Spinal cord (tissue), 10 donors: Measurements from ENCODE around the gene HCCS. TPM values are rescaled to one million over a fixed set of nuclear protein-coding genes. Genes with fewer than 3 reads are reported as not detected.
"Not testable (repeated sequence)": the region's sequence is repeated elsewhere in the genome, so short reads cannot be mapped to it uniquely, and the experiment has no call there.

ENCODE experiments used
- DNase-seq, 6 donors: peaks; one replicate each; pipeline versions ENCODE4 v3.0.0 to v3.0.0-alpha.2; 2013 to 2015; ENCODE audit warnings: low spot score in 6 of 6, low read depth in 4 of 6
- H3K27ac ChIP-seq: one replicate; pipeline ENCODE4 v1.5.1; 2013; ENCODE audit warnings: low read depth, low read length, control low read depth
- H3K27me3 ChIP-seq: one replicate; pipeline ENCODE4 v1.6.1; 2013; ENCODE audit warnings: low read length; ENCODE audit not compliant: control insufficient read depth, insufficient read depth
- H3K36me3 ChIP-seq: one replicate; pipeline ENCODE4 v1.6.1; 2013; ENCODE audit warnings: low read length; ENCODE audit not compliant: control insufficient read depth, insufficient read depth
- H3K4me1 ChIP-seq: one replicate; pipeline ENCODE4 v1.6.1; 2013; ENCODE audit warnings: low read length; ENCODE audit not compliant: control insufficient read depth, insufficient read depth
- H3K4me3 ChIP-seq: one replicate; pipeline ENCODE4 v1.5.1; 2013; ENCODE audit warnings: low read depth, low read length, control low read depth
- H3K9me3 ChIP-seq: one replicate; pipeline ENCODE4 v1.6.1; 2013; ENCODE audit warnings: low read length; ENCODE audit not compliant: control insufficient read depth, insufficient read depth
- WGBS: methylation state at CpG from one replicate; pipeline ENCODE4 v1.1.5; 2013; ENCODE audit warnings: missing lambda C conversion rate; ENCODE audit not compliant: insufficient coverage; 5-methylcytosine and 5-hydroxymethylcytosine counted together
- polyA plus RNA-seq, 2 donors: library from polyadenylated mRNA; unstranded; fragments of 120-200 nt; gene quantifications; one replicate each; pipeline ENCODE4 v1.2.1, GENCODE V29; 2013; ENCODE audit not compliant: insufficient read length in 2 of 2
- total RNA-seq, 2 donors: library from RNA; depleted of rRNA in 1 of 2; stranded (reverse); fragments of 120-200 nt in 1 of 2; fragments of >200 nt in 1 of 2; gene quantifications; one replicate each; pipeline versions ENCODE4 v1.2.3 to v1.2.4, GENCODE V29; 2013 to 2014
- donor health status: healthy.

HCCS gene
- total and polyA plus RNA-seq, 4 donors = 14.3 to 19.2 (median 16.2) TPM

DNA sequence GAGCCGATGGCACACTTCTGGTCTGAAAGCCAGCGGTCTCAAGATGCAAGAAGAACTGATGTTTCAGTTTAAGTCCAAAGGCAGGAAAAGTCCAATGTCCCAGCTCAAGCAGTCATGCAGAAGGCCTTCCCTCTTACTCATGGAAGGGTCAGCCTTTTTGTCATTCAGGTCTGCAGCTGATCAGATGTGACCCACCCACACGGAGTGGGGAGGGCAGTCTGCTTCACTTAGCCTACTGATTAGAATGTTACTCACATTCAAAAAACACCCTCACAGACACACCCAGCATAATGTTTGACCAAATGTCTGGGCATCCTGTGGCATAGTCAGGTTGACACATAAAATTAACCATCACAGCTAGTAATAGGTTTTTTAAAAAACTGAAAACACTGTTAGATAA is 6.6 kb downstream of the HCCS start:
- Histone ChIP-seq H3K27me3 (peaks cover 3% of the 10 kb centered on the region), H3K4me3 (no peak overlapping the region), H3K9me3 (no peaks in the 10 kb centered on the region), H3K36me3 (peaks cover 12% of the 10 kb centered on the region), H3K4me1 (no peaks in the 10 kb centered on the region), H3K27ac (no peak overlapping the region)
- 63% methylated on average over 3 of the region's 3 CpGs for WGBS
- DNase-seq = no peak

DNA sequence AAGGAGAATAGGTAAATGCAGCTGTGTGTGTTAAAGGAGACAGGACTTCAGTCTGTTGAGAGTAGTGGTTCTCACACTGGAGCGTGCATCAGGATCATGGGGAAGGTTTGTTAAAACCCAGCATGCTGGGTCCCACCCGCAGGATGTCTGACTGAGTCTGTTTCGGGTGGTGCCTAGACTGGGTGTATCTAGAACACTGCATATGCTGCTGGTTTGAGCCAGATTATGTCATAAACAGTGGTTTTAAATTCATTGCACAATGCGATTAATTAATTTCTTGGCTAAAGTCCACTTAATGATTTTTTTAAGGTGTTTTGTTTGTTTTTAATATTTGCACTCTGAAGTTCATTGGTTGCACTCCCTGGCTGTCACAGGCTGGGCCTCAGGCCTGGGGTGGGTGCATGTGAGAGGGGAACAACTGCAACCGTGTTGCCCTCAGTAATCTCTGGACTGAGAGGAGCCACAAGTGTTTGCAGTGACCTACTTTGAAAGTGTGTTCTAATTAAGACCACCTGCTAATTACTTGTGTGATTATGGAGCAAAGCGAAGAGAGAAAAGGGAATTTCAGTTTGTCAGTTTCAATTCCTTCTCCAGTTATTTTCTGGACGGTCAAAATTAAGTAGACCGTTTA is 8.3 kb downstream of the HCCS start:
- peaks cover 12% of the 10 kb centered on the region for H3K36me3 ChIP-seq
- no peak overlapping the region for H3K27ac ChIP-seq
- DNase-seq = no peak
- H3K9me3 ChIP-seq = no peaks in the 10 kb centered on the region
- WGBS = 79% methylated on average over 6 of the region's 8 CpGs
- no peaks in the 10 kb centered on the region for H3K27me3 ChIP-seq
- H3K4me1 ChIP-seq = no peaks in the 10 kb centered on the region
- no peak overlapping the region for H3K4me3 ChIP-seq

DNA sequence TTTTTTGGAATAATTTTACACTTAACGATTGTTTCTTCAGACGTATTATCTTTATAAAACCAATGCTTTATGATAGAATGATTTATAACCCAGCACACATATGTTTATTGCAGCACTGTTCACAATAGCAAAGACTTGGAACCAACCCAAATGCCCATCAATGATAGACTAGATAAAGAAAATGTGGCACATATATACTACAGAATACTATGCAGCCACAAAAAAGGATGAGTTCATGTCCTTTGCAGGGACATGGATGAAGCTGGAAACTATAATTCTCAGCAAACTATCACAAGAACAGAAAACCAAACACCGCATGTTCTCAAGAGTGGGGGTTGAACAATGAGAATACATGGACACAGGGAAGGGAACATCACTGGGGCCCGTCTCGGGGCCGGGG is 12.0 kb downstream of the HCCS start:
- not testable (repeated sequence) for H3K36me3 ChIP-seq, H3K4me3 ChIP-seq, H3K27me3 ChIP-seq, H3K4me1 ChIP-seq, H3K9me3 ChIP-seq, DNase-seq, H3K27ac ChIP-seq
- no CpG with 5 or more reads among the region's 6 CpGs for WGBS

DNA sequence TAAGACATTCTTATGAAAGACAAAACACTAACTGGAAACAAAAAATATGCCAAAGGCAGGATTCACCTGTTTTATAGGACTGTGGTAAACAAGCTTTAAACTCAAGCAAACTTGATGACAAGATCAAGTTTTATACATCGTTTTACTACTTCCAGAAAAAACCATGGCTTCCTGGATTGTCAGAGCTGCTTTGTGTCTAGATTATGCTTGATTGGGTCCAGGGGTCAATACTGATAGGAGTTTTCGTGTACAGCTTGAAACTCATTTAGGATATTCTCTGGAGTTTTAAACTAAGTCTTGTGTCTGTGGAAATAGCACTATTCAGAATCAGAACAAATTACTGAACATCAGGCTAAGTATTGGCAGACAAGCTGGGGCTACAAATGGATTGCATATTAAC is 13.0 kb downstream of the HCCS start:
- no CpG with 5 or more reads among the region's 2 CpGs for WGBS
- peaks cover 5% of the 10 kb centered on the region for H3K36me3 ChIP-seq
- DNase-seq = no peak
- no peak overlapping the region for H3K4me3 ChIP-seq
- no peaks in the 10 kb centered on the region for H3K27me3 ChIP-seq
- no peak overlapping the region for H3K27ac ChIP-seq
- no peaks in the 10 kb centered on the region for H3K4me1 ChIP-seq
- peaks cover 1% of the 10 kb centered on the region for H3K9me3 ChIP-seq

DNA sequence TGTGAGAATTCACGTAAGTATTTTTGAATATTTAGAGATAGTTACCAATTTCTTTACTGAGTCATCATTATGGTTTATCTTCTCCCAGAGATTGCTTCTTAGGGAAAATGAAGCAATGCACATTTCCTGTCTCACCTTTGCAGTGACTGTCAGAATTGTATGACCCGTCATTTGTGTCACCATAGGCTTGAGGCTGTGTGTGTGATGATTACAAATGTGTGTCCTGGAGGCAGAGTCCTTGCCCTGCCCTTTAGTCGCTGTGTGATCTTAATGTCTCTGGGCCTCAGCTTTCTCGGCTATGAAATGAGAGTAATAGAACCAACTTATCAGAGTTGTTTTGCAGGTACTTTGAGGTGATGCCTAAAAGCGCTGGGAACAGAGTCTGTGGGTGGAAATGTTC is 13.9 kb downstream of the HCCS start:
- Histone ChIP-seq H3K27me3 (no peaks in the 10 kb centered on the region), H3K9me3 (peaks cover 1% of the 10 kb centered on the region), H3K4me1 (no peaks in the 10 kb centered on the region), H3K27ac (no peak overlapping the region), H3K36me3 (no peaks in the 10 kb centered on the region), H3K4me3 (no peak overlapping the region)
- DNase-seq = no peak
- WGBS = 69% methylated on average over 1 of the region's 5 CpGs

DNA sequence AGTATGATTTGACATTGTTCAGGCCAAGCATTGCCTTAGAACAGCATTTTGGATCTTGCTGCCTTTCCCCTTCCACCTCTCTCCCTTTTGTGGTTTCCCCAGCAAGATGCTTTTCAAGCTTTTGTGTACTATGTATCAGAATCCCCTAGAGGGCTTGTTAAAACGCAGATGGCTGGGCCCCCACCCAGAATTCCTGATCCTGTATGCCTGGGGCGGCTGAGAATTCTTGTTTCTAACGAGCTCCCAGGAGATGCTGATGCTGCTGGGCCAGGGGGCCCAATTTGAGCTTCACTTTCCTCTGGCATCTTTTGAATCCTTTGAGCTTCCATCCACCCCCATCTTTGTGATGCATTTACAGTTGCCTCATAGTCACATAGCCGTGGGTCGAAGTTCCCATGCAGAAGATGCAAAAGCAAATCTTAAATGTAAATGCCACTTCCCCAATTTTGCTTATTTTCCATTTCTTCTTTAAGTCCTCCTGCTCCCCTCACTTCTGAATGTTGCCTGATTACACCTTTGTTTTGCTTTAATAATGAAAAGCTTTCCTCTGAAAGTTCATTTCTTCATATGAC is 18.5 kb downstream of the HCCS start:
- Histone ChIP-seq H3K27ac (no peak overlapping the region), H3K4me3 (no peak overlapping the region), H3K27me3 (peaks cover 3% of the 10 kb centered on the region), H3K9me3 (peaks cover 1% of the 10 kb centered on the region), H3K4me1 (no peaks in the 10 kb centered on the region), H3K36me3 (no peaks in the 10 kb centered on the region)
- no peak for DNase-seq
- WGBS = 51% methylated on average over 5 of the region's 5 CpGs

DNA sequence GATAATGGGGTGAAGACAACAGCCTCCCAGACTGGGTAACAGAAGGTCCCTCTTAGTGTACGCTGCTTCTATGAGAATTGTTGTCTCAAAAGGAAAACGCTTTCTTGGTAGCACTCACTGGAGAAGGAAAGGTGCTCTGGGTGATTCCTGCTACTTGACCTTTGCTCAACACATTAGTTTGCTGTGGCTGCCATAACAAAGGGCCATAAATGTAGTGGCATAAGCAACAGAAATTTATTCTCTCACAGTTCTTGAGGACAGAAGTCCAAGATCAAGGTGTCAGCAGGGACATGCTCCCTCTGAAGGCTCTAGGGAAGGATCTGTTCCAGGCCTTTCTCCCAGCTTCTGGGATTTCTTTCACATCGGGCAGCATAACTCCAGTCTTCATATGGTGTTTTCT is 19.0 kb downstream of the HCCS start:
- Histone ChIP-seq H3K36me3 (no peaks in the 10 kb centered on the region), H3K27me3 (peaks cover 3% of the 10 kb centered on the region), H3K4me1 (no peaks in the 10 kb centered on the region), H3K4me3 (no peak overlapping the region), H3K9me3 (peaks cover 1% of the 10 kb centered on the region), H3K27ac (no peak overlapping the region)
- DNase-seq = no peak
- WGBS = 93% methylated on average over 2 of the region's 3 CpGs

DNA sequence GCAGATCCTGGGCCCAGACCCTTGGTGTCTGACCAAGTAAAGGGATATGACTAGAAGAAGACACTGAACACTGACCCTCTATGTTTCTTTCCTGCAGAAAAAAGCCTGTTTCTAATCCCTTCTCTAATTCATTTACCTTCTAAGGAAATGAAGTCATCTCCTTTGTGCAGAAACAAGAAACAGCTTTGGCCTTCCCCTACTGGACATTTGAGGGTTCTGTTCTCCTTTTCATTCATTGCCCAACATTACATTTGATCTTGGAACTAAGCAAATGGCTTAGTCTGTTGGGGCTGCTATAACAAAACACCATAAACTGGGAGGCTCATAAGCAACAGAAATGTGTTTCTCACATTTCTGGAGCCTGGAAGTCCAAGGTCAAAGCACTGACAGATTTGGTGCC is 20.0 kb downstream of the HCCS start:
- Histone ChIP-seq H3K4me3 (no peak overlapping the region), H3K4me1 (no peaks in the 10 kb centered on the region), H3K27me3 (peaks cover 3% of the 10 kb centered on the region), H3K36me3 (no peaks in the 10 kb centered on the region), H3K27ac (no peak overlapping the region), H3K9me3 (peaks cover 1% of the 10 kb centered on the region)
- DNase-seq = no peak

DNA sequence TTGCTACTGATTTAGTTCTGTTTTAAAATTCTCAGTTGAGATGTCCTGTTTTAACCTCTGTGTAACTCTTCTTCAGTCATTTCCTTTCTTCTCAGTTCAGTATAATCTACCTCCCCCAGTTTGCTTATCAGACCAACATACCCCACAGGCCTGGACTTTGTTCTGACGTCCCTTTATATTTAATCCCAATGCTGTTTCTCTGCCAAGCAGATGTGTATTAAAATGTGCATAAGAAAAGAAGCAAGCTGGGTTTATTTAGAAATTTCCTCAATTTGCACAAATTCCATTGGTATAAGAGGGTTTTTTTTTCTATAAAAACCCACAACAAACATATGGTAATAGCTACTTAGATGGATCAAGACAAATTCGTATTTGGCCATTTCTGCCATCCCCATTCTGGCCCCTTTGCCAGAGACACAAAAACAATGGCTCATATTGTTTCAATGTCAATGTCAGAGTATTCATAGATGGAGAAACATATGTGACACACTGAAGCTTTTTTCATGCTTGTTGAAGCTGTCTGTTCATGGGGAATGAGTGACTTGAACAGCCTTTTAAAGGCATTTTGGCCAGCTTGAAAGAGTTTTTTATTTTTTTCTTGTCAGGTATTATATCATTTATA is 24.5 kb downstream of the HCCS start:
- Histone ChIP-seq H3K9me3 (no peaks in the 10 kb centered on the region), H3K4me3 (no peak overlapping the region), H3K27ac (peak overlapping the region; percentile 29), H3K27me3 (peaks cover 5% of the 10 kb centered on the region), H3K36me3 (no peaks in the 10 kb centered on the region), H3K4me1 (peaks cover 6% of the 10 kb centered on the region)
- DNase-seq = peak in 1 of 6 donors; percentile 23
- WGBS = no CpG with 5 or more reads among the region's 2 CpGs

DNA sequence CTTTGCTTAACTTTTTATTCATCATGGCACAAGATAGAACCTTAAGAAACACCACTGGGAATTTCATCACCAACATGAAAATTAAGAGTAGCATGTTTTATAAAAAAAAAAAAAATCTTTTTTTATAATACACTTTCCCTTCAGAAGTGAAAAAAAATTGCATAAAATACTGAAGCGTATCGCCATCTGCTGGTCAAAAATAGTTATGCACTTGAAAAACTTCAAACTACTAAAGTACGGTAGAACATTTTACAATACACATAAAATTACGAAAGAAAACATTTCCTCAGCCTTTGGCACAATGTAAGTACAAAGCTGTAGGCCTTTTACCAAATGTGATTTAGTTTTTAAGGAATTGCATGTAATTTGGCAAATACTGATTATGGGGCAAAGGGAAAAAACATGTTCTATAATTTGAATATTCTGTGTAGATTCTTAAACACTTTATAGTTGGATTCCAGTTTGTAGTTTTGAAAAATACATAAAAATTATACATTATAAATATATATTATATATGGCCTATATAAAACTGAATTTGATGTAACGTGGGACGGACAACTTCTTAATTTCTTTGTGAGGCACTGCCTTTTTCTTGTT is 26.5 kb downstream of the HCCS start:
- peak in 5 of 6 donors; percentile 8 to 79 (median 26) for DNase-seq
- Histone ChIP-seq H3K27me3 (peaks cover 3% of the 10 kb centered on the region), H3K4me1 (peaks cover 6% of the 10 kb centered on the region), H3K9me3 (no peaks in the 10 kb centered on the region), H3K4me3 (no peak overlapping the region), H3K27ac (no peak overlapping the region), H3K36me3 (no peaks in the 10 kb centered on the region)
- no CpG with 5 or more reads among the region's 6 CpGs for WGBS
